ENCODE results near the gene MAN1A1.

MAN1A1 gene

GRCh38 chr6:119274197-119274595 lies 75.4 kb downstream of the MAN1A1 start:
- no peak overlapping the region for H3K27ac ChIP-seq (ENCODE audit: low read depth, low read length)

GRCh38 chr6:119273272-119274196 lies 76.0 kb downstream of the MAN1A1 start:
- Histone ChIP-seq H3K9ac (ENCODE audit: low read length) (no peak overlapping the region), H4K20me1 (ENCODE audit: low read depth, low read length) (no peaks in the 10 kb centered on the region), H3K79me2 (ENCODE audit: insufficient read depth, low read length) (no peaks in the 10 kb centered on the region), H3F3A (ENCODE audit: insufficient read depth) (no peaks in the 10 kb centered on the region), H3K9me2 (replicated peaks; ENCODE audit: insufficient read depth, low read length) (no peaks in the 10 kb centered on the region), H3K27ac (ENCODE audit: low read depth, low read length) (no peak overlapping the region), H3K4me3 (ENCODE audit: insufficient read depth, low read length, poor library complexity, severe bottlenecking) (no peak overlapping the region), H3K27me3 (ENCODE audit: low read length) (no peaks in the 10 kb centered on the region), H3K4me2 (ENCODE audit: low read depth, low read length, poor library complexity, severe bottlenecking) (no peak overlapping the region), H2AFZ (ENCODE audit: low read depth, low read length, severe bottlenecking) (no peak overlapping the region), H3K36me3 (ENCODE audit: low read length) (no peaks in the 10 kb centered on the region), H3K9me3 (ENCODE audit: insufficient read depth, low read length) (peaks cover 7% of the 10 kb centered on the region; the same call in 1 of the 2 replicates)
- TF ChIP-seq EZH2phosphoT487 (conservative IDR thresholded peaks at IDR 0.05; ENCODE audit: low read length), result no peak
- no peak for TF ChIP-seq CTCF (IDR thresholded peaks at IDR 0.05; ENCODE audit: insufficient read depth, low read length, poor library complexity, severe bottlenecking)

More at GRCh38 chr6:119274197-119274595, 75.4 kb downstream of the MAN1A1 start:
- Histone ChIP-seq H3K36me3 (ENCODE audit: low read length) (no peaks in the 10 kb centered on the region), H3F3A (ENCODE audit: insufficient read depth) (no peaks in the 10 kb centered on the region), H3K9me2 (replicated peaks; ENCODE audit: insufficient read depth, low read length) (no peaks in the 10 kb centered on the region), H4K20me1 (ENCODE audit: low read depth, low read length) (no peaks in the 10 kb centered on the region), H3K9me3 (ENCODE audit: insufficient read depth, low read length) (peaks cover 7% of the 10 kb centered on the region; the same call in 1 of the 2 replicates), H3K79me2 (ENCODE audit: insufficient read depth, low read length) (no peaks in the 10 kb centered on the region), H3K4me2 (ENCODE audit: low read depth, low read length, poor library complexity, severe bottlenecking) (no peak overlapping the region), H3K9ac (ENCODE audit: low read length) (no peak overlapping the region), H3K4me3 (ENCODE audit: insufficient read depth, low read length, poor library complexity, severe bottlenecking) (no peak overlapping the region), H2AFZ (ENCODE audit: low read depth, low read length, severe bottlenecking) (no peak overlapping the region), H3K27me3 (ENCODE audit: low read length) (no peaks in the 10 kb centered on the region)
- no peak for TF ChIP-seq CTCF (IDR thresholded peaks at IDR 0.05; ENCODE audit: insufficient read depth, low read length, poor library complexity, severe bottlenecking)
- no peak for TF ChIP-seq EZH2phosphoT487 (conservative IDR thresholded peaks at IDR 0.05; ENCODE audit: low read length)

GRCh38 chr6:119270545-119270944 lies 79.0 kb downstream of the MAN1A1 start:
- H3K36me3 ChIP-seq (ENCODE audit: low read length), result no peaks in the 10 kb centered on the region

More at GRCh38 chr6:119270545-119270944, 79.0 kb downstream of the MAN1A1 start:
- peaks cover 7% of the 10 kb centered on the region; the same call in 1 of the 2 replicates for H3K9me3 ChIP-seq (ENCODE audit: insufficient read depth, low read length)
- no peaks in the 10 kb centered on the region for H3K27me3 ChIP-seq (ENCODE audit: low read length)
- H3K79me2 ChIP-seq (ENCODE audit: insufficient read depth, low read length), result no peaks in the 10 kb centered on the region
- no peak overlapping the region for H3K27ac ChIP-seq (ENCODE audit: low read depth, low read length)
- no peaks in the 10 kb centered on the region for H3F3A ChIP-seq (ENCODE audit: insufficient read depth)
- no peak overlapping the region for H3K9ac ChIP-seq (ENCODE audit: low read length)
- TF ChIP-seq CTCF (IDR thresholded peaks at IDR 0.05; ENCODE audit: insufficient read depth, low read length, poor library complexity, severe bottlenecking) (no peak), EZH2phosphoT487 (conservative IDR thresholded peaks at IDR 0.05; ENCODE audit: low read length) (no peak)
- H2AFZ ChIP-seq (ENCODE audit: low read depth, low read length, severe bottlenecking), result no peak overlapping the region
- no peak overlapping the region for H3K4me2 ChIP-seq (ENCODE audit: low read depth, low read length, poor library complexity, severe bottlenecking)
- no peak overlapping the region for H3K4me3 ChIP-seq (ENCODE audit: insufficient read depth, low read length, poor library complexity, severe bottlenecking)
- H4K20me1 ChIP-seq (ENCODE audit: low read depth, low read length), result no peaks in the 10 kb centered on the region
- H3K9me2 ChIP-seq (replicated peaks; ENCODE audit: insufficient read depth, low read length), result no peaks in the 10 kb centered on the region

All from SU-DHL-6 (cell line).